Esophagus muscularis mucosa (tissue), 4 donors: Measurements from ENCODE around the gene PPFIBP1.

Source experiments
- EP300 ChIP-seq: sonication (generic); formaldehyde crosslinking; IDR thresholded peaks from one replicate; pipeline ENCODE4 v1.6.1; 2017; ENCODE audit warnings: antibody characterized with exemption
- POLR2A ChIP-seq: fragments of 450-650 bp; IDR thresholded peaks from one replicate; pipeline ENCODE4 v1.6.1; 2017; ENCODE audit warnings: antibody characterized with exemption, moderate library complexity, mild to moderate bottlenecking, low read depth
- POLR2AphosphoS5 ChIP-seq, 2 donors: sonication (generic); formaldehyde crosslinking; IDR thresholded peaks; one replicate each; pipeline ENCODE4 v1.6.1; 2017; ENCODE audit warnings: antibody characterized with exemption in 2 of 2
- TF ChIP-seq, protein P1 (sequence below), 3 experiments: fragments of 200-600 bp in 2 of 3; fragments of 450-650 bp in 1 of 3; sonication (generic) in 2 of 3; IDR thresholded peaks; one replicate each; pipeline ENCODE4 v1.5.1; 2017 to 2019; ENCODE audit warnings: antibody characterized with exemption in 3 of 3, mild to moderate bottlenecking in 2 of 3, moderate library complexity in 1 of 3

DNA sequence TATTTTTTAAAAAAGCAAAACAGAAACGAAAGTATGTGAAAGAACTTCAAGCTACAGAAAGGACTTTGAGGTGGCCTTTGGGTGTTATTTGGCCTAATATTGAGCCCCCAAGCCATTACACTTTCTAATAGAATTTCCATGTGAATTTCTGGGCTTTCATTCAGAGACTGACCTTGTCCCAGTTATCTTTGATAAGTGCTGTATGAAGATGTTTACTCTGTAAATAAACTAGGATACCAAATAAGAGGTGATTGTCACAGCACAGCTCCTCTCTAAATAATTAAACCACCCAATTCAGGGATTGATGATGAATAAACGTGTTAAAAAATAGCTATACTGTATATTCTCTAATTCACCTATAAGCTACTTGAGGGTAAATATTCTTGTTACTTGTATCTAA is 32.8 kb upstream of the PPFIBP1 start:
- TF ChIP-seq, protein P1, sequence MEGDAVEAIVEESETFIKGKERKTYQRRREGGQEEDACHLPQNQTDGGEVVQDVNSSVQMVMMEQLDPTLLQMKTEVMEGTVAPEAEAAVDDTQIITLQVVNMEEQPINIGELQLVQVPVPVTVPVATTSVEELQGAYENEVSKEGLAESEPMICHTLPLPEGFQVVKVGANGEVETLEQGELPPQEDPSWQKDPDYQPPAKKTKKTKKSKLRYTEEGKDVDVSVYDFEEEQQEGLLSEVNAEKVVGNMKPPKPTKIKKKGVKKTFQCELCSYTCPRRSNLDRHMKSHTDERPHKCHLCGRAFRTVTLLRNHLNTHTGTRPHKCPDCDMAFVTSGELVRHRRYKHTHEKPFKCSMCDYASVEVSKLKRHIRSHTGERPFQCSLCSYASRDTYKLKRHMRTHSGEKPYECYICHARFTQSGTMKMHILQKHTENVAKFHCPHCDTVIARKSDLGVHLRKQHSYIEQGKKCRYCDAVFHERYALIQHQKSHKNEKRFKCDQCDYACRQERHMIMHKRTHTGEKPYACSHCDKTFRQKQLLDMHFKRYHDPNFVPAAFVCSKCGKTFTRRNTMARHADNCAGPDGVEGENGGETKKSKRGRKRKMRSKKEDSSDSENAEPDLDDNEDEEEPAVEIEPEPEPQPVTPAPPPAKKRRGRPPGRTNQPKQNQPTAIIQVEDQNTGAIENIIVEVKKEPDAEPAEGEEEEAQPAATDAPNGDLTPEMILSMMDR (IDR thresholded peaks at IDR 0.05), result no peak
- no peak for TF ChIP-seq POLR2AphosphoS5 (IDR thresholded peaks at IDR 0.05)
- TF ChIP-seq POLR2A, result no peak
- TF ChIP-seq EP300, result no peak
